HepG2 (cell line): ENCODE results near the gene STK24. TPM values are rescaled to one million over a fixed set of nuclear protein-coding genes. Genes with fewer than 3 reads are reported as not detected.

Experiments used
- AGO2 ChIP-seq: fragments of 200-400 bp; formaldehyde crosslinking; optimal IDR thresholded peaks from 2 replicates; pipeline ENCODE3; 2017; ENCODE audit warnings: mild to moderate bottlenecking, low read depth, low read length, moderate library complexity
- CAMTA2 ChIP-seq: sonication (generic); formaldehyde crosslinking; IDR thresholded peaks from 2 replicates; pipeline ENCODE4 v1.4.0; 2020; ENCODE audit warnings: mild to moderate bottlenecking, missing genetic modification reagents, borderline replicate concordance
- PRDM4 ChIP-seq: sonication (generic); formaldehyde crosslinking; IDR thresholded peaks from 2 replicates; pipeline ENCODE4 v1.9.0; 2021; ENCODE audit warnings: missing genetic modification reagents, borderline replicate concordance
- PTBP1 ChIP-seq: fragments of 200-400 bp; formaldehyde crosslinking; IDR thresholded peaks from 2 replicates; pipeline ENCODE4 v1.6.1; 2018; ENCODE audit warnings: low read length, low read depth; ENCODE audit not compliant: poor library complexity, severe bottlenecking
- RBM22 ChIP-seq: fragments of 200-400 bp; formaldehyde crosslinking; optimal IDR thresholded peaks from 2 replicates; pipeline ENCODE3; 2017; ENCODE audit warnings: mild to moderate bottlenecking, low read length, moderate library complexity
- TFE3 ChIP-seq: IDR thresholded peaks from 2 replicates; pipeline ENCODE4 v1.6.1; 2016
- ZNF354B ChIP-seq: sonication (generic); formaldehyde crosslinking; IDR thresholded peaks from 2 replicates; pipeline ENCODE4 v1.8.0; 2022; ENCODE audit warnings: mild to moderate bottlenecking, missing genetic modification reagents
- ZNF619 ChIP-seq: sonication (generic); formaldehyde crosslinking; IDR thresholded peaks from 2 replicates; pipeline ENCODE4 v1.4.0; 2020; ENCODE audit warnings: mild to moderate bottlenecking, missing genetic modification reagents
- ZSCAN25 ChIP-seq: sonication (generic); formaldehyde crosslinking; IDR thresholded peaks from 2 replicates; pipeline ENCODE4 v1.8.0; 2022; ENCODE audit warnings: mild to moderate bottlenecking, missing genetic modification reagents
- polyA plus RNA-seq, 8 experiments: library from polyadenylated mRNA; depleted of rRNA in 3 of 8; stranded (reverse) in 7 of 8; unstranded in 1 of 8; fragments of >200 nt; fragmentation: Illumina TruSeq in 4 of 8; extraction: Trizol in 4 of 8; gene quantifications; 2 replicates each; pipeline versions ENCODE4 v1.2.1 to v1.2.3, GENCODE V29; 2011 to 2016; ENCODE audit warnings: low read depth in 4 of 8, missing spikeins in 1 of 8, mixed read lengths in 1 of 8; ENCODE audit not compliant: insufficient read depth in 1 of 8
- total RNA-seq, 5 experiments: library from RNA; depleted of rRNA; stranded (reverse); fragments of >200 nt; fragmentation: Illumina TruSeq; extraction: Trizol; gene quantifications; 2 replicates each; pipeline ENCODE4 v1.2.3, GENCODE V29; 2016; ENCODE audit warnings: low read depth in 1 of 5

STK24 gene
- total and polyA plus RNA-seq, 2 of the 13 experiments (the other 11 are each of a cell fraction or from before 2014, with no cell fraction given), result 51.3 to 73.0 TPM

GRCh38 chr13:98439126-98439828, 137.6 kb downstream of the STK24 start (continued):
- TF ChIP-seq TFE3, result no peak
- TF ChIP-seq PTBP1, result no peak
- TF ChIP-seq CAMTA2, result no peak
- TF ChIP-seq ZNF354B, result no peak
- no peak for TF ChIP-seq ZNF619 (CRISPR knock-in tag)
- TF ChIP-seq ZSCAN25, result no peak
- TF ChIP-seq PRDM4, result no peak
- TF ChIP-seq RBM22, result peak; percentile 58
- TF ChIP-seq AGO2, result peak; percentile 91
